HG03457 (cell line): ENCODE data around the gene EMILIN2.

Experiments used
- ATAC-seq: cut with Tn5 transposase; IDR thresholded peaks from one replicate; pipeline ENCODE4 v1.9.1; 2021; ENCODE audit warnings: moderate number of reproducible peaks; ENCODE audit not compliant: unreplicated experiment

The EMILIN2 gene

GRCh38 chr18:2897448-2898185 lies 50.8 kb downstream of the EMILIN2 start:
- no peak for ATAC-seq

GRCh38 chr18:2898186-2898640 lies 51.4 kb downstream of the EMILIN2 start:
- no peak for ATAC-seq

GRCh38 chr18:2900684-2901422 lies 54.0 kb downstream of the EMILIN2 start:
- ATAC-seq: no peak

GRCh38 chr18:2901423-2901985 lies 54.7 kb downstream of the EMILIN2 start:
- ATAC-seq: no peak

- no peak for ATAC-seq
Observed at GRCh38 chr18:2902327-2902726, 55.5 kb downstream of the EMILIN2 start.

GRCh38 chr18:2903006-2903405 lies 56.2 kb downstream of the EMILIN2 start:
- no peak for ATAC-seq

- ATAC-seq: no peak
Observed at GRCh38 chr18:2905854-2906703, 59.3 kb downstream of the EMILIN2 start.

GRCh38 chr18:2906704-2907549 lies 60.1 kb downstream of the EMILIN2 start:
- peak; percentile 49 for ATAC-seq

- no peak for ATAC-seq
Observed at GRCh38 chr18:2907550-2908135, 60.8 kb downstream of the EMILIN2 start.

- no peak for ATAC-seq
Observed at GRCh38 chr18:2908166-2908945, 61.5 kb downstream of the EMILIN2 start.

GRCh38 chr18:2908946-2909335 lies 62.1 kb downstream of the EMILIN2 start:
- ATAC-seq: no peak

- ATAC-seq: no peak
Observed at GRCh38 chr18:2909431-2910140, 62.8 kb downstream of the EMILIN2 start.

GRCh38 chr18:2910261-2910660 lies 63.5 kb downstream of the EMILIN2 start:
- ATAC-seq: no peak

- no peak for ATAC-seq
Observed at GRCh38 chr18:2910751-2911425, 64.1 kb downstream of the EMILIN2 start.

GRCh38 chr18:2911533-2911932 lies 64.7 kb downstream of the EMILIN2 start:
- no peak for ATAC-seq

- ATAC-seq: no peak
Observed at GRCh38 chr18:2912357-2913299, 65.8 kb downstream of the EMILIN2 start.
